ENCODE data around the gene ANXA1. TPM values are rescaled to one million over a fixed set of nuclear protein-coding genes. Genes with fewer than 3 reads are reported as not detected.
A peak's percentile ranks its signal among the peaks of the same experiment; 100 is the strongest.
"Not testable (repeated sequence)": the region's sequence is repeated elsewhere in the genome, so short reads cannot be mapped to it uniquely, and the experiment has no call there.

ANXA1 gene
- total RNA-seq, 2 experiments from 2014 or later = 310 to 317 TPM

DNA sequence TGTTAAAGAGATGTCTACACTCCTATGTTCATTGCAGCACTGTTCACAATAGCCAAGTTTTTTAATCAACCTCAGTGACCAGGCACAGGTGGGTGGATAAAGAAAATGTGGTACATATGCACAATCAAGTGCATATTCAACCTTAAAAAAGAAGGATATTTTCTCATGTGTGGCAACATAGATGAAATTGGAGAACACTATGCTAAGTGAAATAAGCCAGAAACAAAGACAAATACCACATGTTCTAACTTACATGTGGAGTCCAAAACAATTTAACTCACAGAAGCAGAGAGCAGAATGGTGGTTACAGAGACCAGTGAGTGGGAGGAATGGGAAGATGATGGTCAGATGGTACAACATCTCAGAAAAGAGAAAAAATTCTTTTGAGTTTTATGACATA lies 31.8 kb downstream of the ANXA1 start:
- no peak overlapping the region for H3K27ac Mint-ChIP-seq
- CTCF ChIA-PET = interaction anchor here (5.6 kb wide), 1 partner anchor 76 kb away, joined by 36 read pairs; no protein-coding TSS in a partner anchor
- H3K4me3 Mint-ChIP-seq = no peak overlapping the region
- peaks cover 11% of the 10 kb centered on the region for H3K27me3 Mint-ChIP-seq
- no peak for DNase-seq
- POLR2A ChIA-PET = no interaction called here
- no peaks in the 10 kb centered on the region for H3K36me3 ChIP-seq (ENCODE audit: insufficient read depth, low read length)
- H3K4me1 ChIP-seq (ENCODE audit: insufficient read depth, low read length) = no peaks in the 10 kb centered on the region
- ATAC-seq (ENCODE audit: poor library complexity) = no peak
- no peaks in the 10 kb centered on the region for H3K9me3 Mint-ChIP-seq
- H3K4me1 Mint-ChIP-seq (ENCODE audit: low read depth) = no peaks in the 10 kb centered on the region
- no peak overlapping the region for H3K27ac ChIP-seq (ENCODE audit: low read depth in 1 of 2, low read length in 2 of 2)
- H3K4me3 ChIP-seq (ENCODE audit: low read length) = no peak overlapping the region
- no peak for TF ChIP-seq CTCF (IDR thresholded peaks at IDR 0.05)
- peaks cover 3 to 20% of the 10 kb centered on the region in 2 experiments for H3K27me3 ChIP-seq (ENCODE audit: control insufficient read depth in 1 of 2, insufficient read depth in 2 of 2, low read length in 2 of 2)
- H3K9me3 ChIP-seq (ENCODE audit: control insufficient read depth in 1 of 2, insufficient read depth in 1 of 2, low read length in 2 of 2) = peaks cover 0 to 3% of the 10 kb centered on the region in 2 experiments
- H3K36me3 Mint-ChIP-seq (ENCODE audit: low read depth) = no peaks in the 10 kb centered on the region
- intact Hi-C loops (cut with DNase I, micrococcal nuclease) = loop anchor here in 1 of 2 experiments (1.0 to 10.0 kb wide), 3 partner anchors 76 to 901 kb away; no protein-coding TSS in a partner anchor

GRCh38 chr9:73183917-73184861 lies 32.5 kb downstream of the ANXA1 start:
- H3K4me3 Mint-ChIP-seq = no peak overlapping the region
- H3K27ac Mint-ChIP-seq = no peak overlapping the region
- Histone ChIP-seq H3K9me3 (ENCODE audit: control insufficient read depth in 1 of 2, insufficient read depth in 1 of 2, low read length in 2 of 2) (peaks cover 0 to 3% of the 10 kb centered on the region in 2 experiments), H3K4me3 (ENCODE audit: low read length) (no peak overlapping the region), H3K36me3 (ENCODE audit: insufficient read depth, low read length) (no peaks in the 10 kb centered on the region), H3K27ac (ENCODE audit: low read depth in 1 of 2, low read length in 2 of 2) (no peak overlapping the region), H3K4me1 (ENCODE audit: insufficient read depth, low read length) (no peaks in the 10 kb centered on the region), H3K27me3 (ENCODE audit: control insufficient read depth in 1 of 2, insufficient read depth in 2 of 2, low read length in 2 of 2) (peaks cover 3 to 21% of the 10 kb centered on the region in 2 experiments)
- CTCF ChIA-PET = interaction anchor here (5.6 kb wide), 1 partner anchor 77 kb away, joined by 36 read pairs; no protein-coding TSS in a partner anchor
- no peaks in the 10 kb centered on the region for H3K9me3 Mint-ChIP-seq
- ATAC-seq (ENCODE audit: poor library complexity) = no peak
- no peaks in the 10 kb centered on the region for H3K4me1 Mint-ChIP-seq (ENCODE audit: low read depth)
- DNase-seq = peak in 3 of 14 experiments; percentile 71 to 75 (median 74)
- POLR2A ChIA-PET = no interaction called here
- H3K36me3 Mint-ChIP-seq (ENCODE audit: low read depth) = no peaks in the 10 kb centered on the region
- TF ChIP-seq CTCF (IDR thresholded peaks at IDR 0.05) = peak; percentile 78
- H3K27me3 Mint-ChIP-seq = peaks cover 11% of the 10 kb centered on the region
- intact Hi-C loops (cut with DNase I, micrococcal nuclease) = loop anchor here (1.0 to 10.0 kb wide), 3 partner anchors 77 to 902 kb away; no protein-coding TSS in a partner anchor

DNA sequence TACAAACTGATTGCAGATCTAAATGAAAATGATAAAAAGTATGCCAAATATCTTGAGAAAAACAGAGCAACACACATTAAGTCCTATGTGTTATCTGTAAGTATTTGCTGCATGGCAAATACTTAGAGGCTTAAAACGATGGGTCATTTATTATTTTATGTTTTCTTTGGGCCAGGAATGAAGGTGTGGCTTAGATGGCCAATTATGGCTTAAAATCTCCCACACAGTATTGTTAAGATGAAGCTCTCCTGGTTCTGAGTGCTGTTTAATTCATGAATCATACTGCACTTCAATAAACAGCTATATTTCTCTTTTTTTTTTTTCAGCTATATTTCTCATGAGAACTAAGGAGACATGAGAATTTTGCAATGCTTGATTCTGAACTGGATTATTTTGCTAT lies 39.4 kb downstream of the ANXA1 start:
- H3K4me1 Mint-ChIP-seq (ENCODE audit: low read depth); H3K27me3 ChIP-seq (ENCODE audit: control insufficient read depth in 1 of 2, insufficient read depth in 2 of 2, low read length in 2 of 2); intact Hi-C loops (cut with DNase I, micrococcal nuclease); DNase-seq; H3K9me3 Mint-ChIP-seq; H3K4me3 Mint-ChIP-seq; CTCF ChIA-PET; H3K4me1 ChIP-seq (ENCODE audit: insufficient read depth, low read length); H3K27ac ChIP-seq (ENCODE audit: low read depth in 1 of 2, low read length in 2 of 2); H3K9me3 ChIP-seq (ENCODE audit: control insufficient read depth in 1 of 2, insufficient read depth in 1 of 2, low read length in 2 of 2); H3K36me3 ChIP-seq (ENCODE audit: insufficient read depth, low read length); H3K4me3 ChIP-seq (ENCODE audit: low read length); H3K36me3 Mint-ChIP-seq (ENCODE audit: low read depth); H3K27ac Mint-ChIP-seq; POLR2A ChIA-PET; H3K27me3 Mint-ChIP-seq; ATAC-seq (ENCODE audit: poor library complexity): not testable (repeated sequence)
